WTC11 (cell line): ENCODE results near the gene GLCCI1. TPM values are rescaled to one million over a fixed set of nuclear protein-coding genes. Genes with fewer than 3 reads are reported as not detected.

Source experiments
- ATAC-seq: fragments of 200-7000 bp; cut with Tn5 transposase; 2 replicates; pipeline ENCODE4 v1.10.0; 2021; ENCODE audit warnings: mild to moderate bottlenecking, moderate library complexity
- CTCF ChIA-PET: fragments of 300-600 bp; sonication (Branson Sonifier 250); formaldehyde crosslinking; loops from one replicate; lab custom pipeline; 2021; ENCODE audit warnings: antibody characterized with exemption; lab: Charles Lee
- POLR2A ChIA-PET: fragments of 350-600 bp; sonication (Branson Sonifier 250); formaldehyde crosslinking; loops from one replicate; lab custom pipeline; 2021; ENCODE audit warnings: antibody characterized with exemption; lab: Charles Lee
- DNase-seq: peaks from one replicate; pipeline ENCODE4 v3.0.0; 2021; ENCODE audit warnings: low spot score
- H3K27ac Mint-ChIP-seq: 2 replicates; pipeline ENCODE4 v1.8.0; 2021; ENCODE audit warnings: mixed read lengths
- H3K27me3 Mint-ChIP-seq: 2 replicates; pipeline ENCODE4 v1.8.0; 2021; ENCODE audit warnings: low read depth, mild to moderate bottlenecking, moderate library complexity, mixed read lengths
- H3K36me3 Mint-ChIP-seq: 2 replicates; pipeline ENCODE4 v1.8.0; 2021; ENCODE audit warnings: mixed read lengths
- H3K4me1 Mint-ChIP-seq: 2 replicates; pipeline ENCODE4 v1.8.0; 2022; ENCODE audit warnings: mixed read lengths
- H3K4me3 Mint-ChIP-seq: 2 replicates; pipeline ENCODE4 v1.8.0; 2021; ENCODE audit warnings: mild to moderate bottlenecking, moderate library complexity, mixed read lengths
- H3K9me3 Mint-ChIP-seq: 2 replicates; pipeline ENCODE4 v1.8.0; 2021; ENCODE audit warnings: mixed read lengths
- ELF4 ChIP-seq: sonication (generic); formaldehyde crosslinking; IDR thresholded peaks from 2 replicates; pipeline ENCODE4 v1.8.1; 2022; ENCODE audit warnings: low read depth, mild to moderate bottlenecking, moderate library complexity, missing genetic modification reagents
- ETV6 ChIP-seq: sonication (generic); formaldehyde crosslinking; IDR thresholded peaks from 2 replicates; pipeline ENCODE4 v1.8.1; 2022; ENCODE audit warnings: mild to moderate bottlenecking, missing genetic modification reagents
- IRF2 ChIP-seq: sonication (generic); formaldehyde crosslinking; IDR thresholded peaks from 2 replicates; pipeline ENCODE4 v1.8.0; 2022; ENCODE audit warnings: low read depth, missing genetic modification reagents, borderline replicate concordance
- RORB ChIP-seq: fragments of 250-450 bp; sonication (Bioruptor Pico); IDR thresholded peaks from 2 replicates; pipeline ENCODE4 v1.9.0; 2021; ENCODE audit warnings: mild to moderate bottlenecking
- SOX15 ChIP-seq: fragments of 250-450 bp; sonication (Bioruptor Pico); IDR thresholded peaks from 2 replicates; pipeline ENCODE4 v1.9.0; 2021; ENCODE audit warnings: mild to moderate bottlenecking
- ZBTB43 ChIP-seq: sonication (generic); formaldehyde crosslinking; IDR thresholded peaks from 2 replicates; pipeline ENCODE4 v1.8.1; 2023; ENCODE audit warnings: mild to moderate bottlenecking, missing genetic modification reagents
- ZNF138 ChIP-seq: sonication (generic); formaldehyde crosslinking; conservative IDR thresholded peaks from 2 replicates; pipeline ENCODE4 v1.8.1; 2022; ENCODE audit warnings: mild to moderate bottlenecking, moderate library complexity, missing genetic modification reagents
- ZNF416 ChIP-seq: fragments of 250-450 bp; sonication (Bioruptor Pico); IDR thresholded peaks from 2 replicates; pipeline ENCODE4 v1.9.0; 2021; ENCODE audit warnings: mild to moderate bottlenecking, inconsistent platforms
- total RNA-seq: library from RNA; stranded (reverse); gene quantifications from 3 replicates; pipeline ENCODE4 v1.2.3, GENCODE V29; 2021
- TF ChIP-seq, protein P1 (sequence below): sonication (generic); formaldehyde crosslinking; conservative IDR thresholded peaks from 2 replicates; pipeline ENCODE4 v1.8.1; 2022; ENCODE audit warnings: mild to moderate bottlenecking, missing genetic modification reagents
- TF ChIP-seq, protein P2 (sequence below): sonication (generic); formaldehyde crosslinking; IDR thresholded peaks from 2 replicates; pipeline ENCODE4 v1.8.0; 2022; ENCODE audit warnings: mild to moderate bottlenecking, missing genetic modification reagents
- TF ChIP-seq, protein P3 (sequence below): sonication (generic); formaldehyde crosslinking; IDR thresholded peaks from 2 replicates; pipeline ENCODE4 v1.8.0; 2022; ENCODE audit warnings: mild to moderate bottlenecking, missing genetic modification reagents
- TF ChIP-seq, protein P4 (sequence below): sonication (generic); formaldehyde crosslinking; IDR thresholded peaks from 2 replicates; pipeline ENCODE4 v1.8.1; 2023; ENCODE audit warnings: mild to moderate bottlenecking, moderate library complexity, missing genetic modification reagents
- TF ChIP-seq, protein P5 (sequence below): sonication (generic); formaldehyde crosslinking; IDR thresholded peaks from 2 replicates; pipeline ENCODE4 v1.8.0; 2022; ENCODE audit warnings: missing genetic modification reagents
- TF ChIP-seq, protein P6 (sequence below): sonication (generic); formaldehyde crosslinking; IDR thresholded peaks from 2 replicates; pipeline ENCODE4 v1.8.0; 2022; ENCODE audit warnings: mild to moderate bottlenecking, missing genetic modification reagents
- TF ChIP-seq, protein P7 (sequence below): sonication (generic); formaldehyde crosslinking; IDR thresholded peaks from 2 replicates; pipeline ENCODE4 v1.8.1; 2023; ENCODE audit warnings: mild to moderate bottlenecking, missing genetic modification reagents

Gene GLCCI1
- total RNA-seq, 1 experiment from 2014 or later: 23.8 TPM

DNA sequence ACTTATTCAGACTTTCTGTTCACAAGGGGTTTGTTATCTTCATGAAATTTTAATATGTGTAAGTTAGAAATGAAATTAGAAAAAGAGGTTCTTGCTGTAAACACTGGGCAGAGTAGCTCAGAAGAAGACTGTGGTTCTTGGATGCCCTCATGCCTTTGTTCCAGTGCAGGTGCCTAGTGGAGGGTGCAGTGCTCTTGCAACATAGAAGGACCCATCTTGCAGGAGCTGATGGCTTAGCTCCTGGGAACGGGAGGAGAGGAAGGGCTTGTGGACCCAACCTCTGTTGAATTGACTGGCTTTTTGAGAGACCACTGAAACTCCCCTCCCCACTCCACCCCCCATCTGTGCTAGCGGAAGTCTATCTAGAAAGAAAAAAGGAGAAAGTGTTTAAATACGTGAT, 116.8 kb downstream of the GLCCI1 start (continued):
- TF ChIP-seq, protein P1, sequence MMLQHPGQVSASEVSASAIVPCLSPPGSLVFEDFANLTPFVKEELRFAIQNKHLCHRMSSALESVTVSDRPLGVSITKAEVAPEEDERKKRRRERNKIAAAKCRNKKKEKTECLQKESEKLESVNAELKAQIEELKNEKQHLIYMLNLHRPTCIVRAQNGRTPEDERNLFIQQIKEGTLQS (CRISPR knock-in tag): no peak
- no peak for TF ChIP-seq ZNF138
- TF ChIP-seq, protein P2, sequence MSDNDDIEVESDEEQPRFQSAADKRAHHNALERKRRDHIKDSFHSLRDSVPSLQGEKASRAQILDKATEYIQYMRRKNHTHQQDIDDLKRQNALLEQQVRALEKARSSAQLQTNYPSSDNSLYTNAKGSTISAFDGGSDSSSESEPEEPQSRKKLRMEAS (CRISPR knock-in tag): no peak
- no peak for TF ChIP-seq ETV6
- no peak for TF ChIP-seq IRF2 (CRISPR knock-in tag)
- no peak for TF ChIP-seq SOX15 (CRISPR knock-in tag)
- TF ChIP-seq, protein P3, sequence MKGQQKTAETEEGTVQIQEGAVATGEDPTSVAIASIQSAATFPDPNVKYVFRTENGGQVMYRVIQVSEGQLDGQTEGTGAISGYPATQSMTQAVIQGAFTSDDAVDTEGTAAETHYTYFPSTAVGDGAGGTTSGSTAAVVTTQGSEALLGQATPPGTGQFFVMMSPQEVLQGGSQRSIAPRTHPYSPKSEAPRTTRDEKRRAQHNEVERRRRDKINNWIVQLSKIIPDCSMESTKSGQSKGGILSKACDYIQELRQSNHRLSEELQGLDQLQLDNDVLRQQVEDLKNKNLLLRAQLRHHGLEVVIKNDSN: no peak

DNA sequence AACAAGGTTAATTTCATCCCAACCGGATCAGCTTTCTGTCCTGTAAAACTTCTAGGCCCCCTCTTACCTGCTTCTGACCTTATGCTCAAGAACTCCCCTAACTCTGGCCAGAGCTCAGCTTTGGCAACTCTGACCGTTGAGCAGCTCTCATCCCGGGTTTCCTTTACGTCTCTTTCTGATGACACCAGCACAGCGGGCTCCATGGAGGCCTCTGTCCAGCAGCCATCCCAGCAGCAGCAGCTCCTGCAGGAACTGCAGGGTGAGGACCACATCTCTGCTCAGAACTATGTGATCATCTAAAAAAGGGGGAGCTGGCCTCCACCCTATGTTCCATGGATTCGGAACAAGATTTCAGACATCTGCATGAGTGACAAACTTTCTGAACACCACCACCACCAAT, 117.6 kb downstream of the GLCCI1 start:
- H3K9me3 Mint-ChIP-seq: no peaks in the 10 kb centered on the region
- no peak for DNase-seq
- POLR2A ChIA-PET: interaction anchor here (0.6 to 0.7 kb wide), 2 partner anchors 447 to 641 kb away, joined by 3 to 8 read pairs; no protein-coding TSS in a partner anchor
- no peaks in the 10 kb centered on the region for H3K27me3 Mint-ChIP-seq
- H3K4me3 Mint-ChIP-seq: no peak overlapping the region
- peak; percentile 57; the same call in 1 of the 2 replicates for ATAC-seq
- H3K4me1 Mint-ChIP-seq: peaks cover 26% of the 10 kb centered on the region
- H3K27ac Mint-ChIP-seq: peak overlapping the region; percentile 44; the same call in 1 of the 2 replicates
- CTCF ChIA-PET: interaction anchor here (0.6 to 2.6 kb wide), 6 partner anchors 20 to 1419 kb away, joined by 3 to 9 read pairs (median 6); no protein-coding TSS in a partner anchor
- H3K36me3 Mint-ChIP-seq: peaks cover 3% of the 10 kb centered on the region; the same call in 1 of the 2 replicates
- TF ChIP-seq ZNF416 (no peak), ETV6 (no peak), ZBTB43 (CRISPR knock-in tag) (no peak)
- TF ChIP-seq, protein P4, sequence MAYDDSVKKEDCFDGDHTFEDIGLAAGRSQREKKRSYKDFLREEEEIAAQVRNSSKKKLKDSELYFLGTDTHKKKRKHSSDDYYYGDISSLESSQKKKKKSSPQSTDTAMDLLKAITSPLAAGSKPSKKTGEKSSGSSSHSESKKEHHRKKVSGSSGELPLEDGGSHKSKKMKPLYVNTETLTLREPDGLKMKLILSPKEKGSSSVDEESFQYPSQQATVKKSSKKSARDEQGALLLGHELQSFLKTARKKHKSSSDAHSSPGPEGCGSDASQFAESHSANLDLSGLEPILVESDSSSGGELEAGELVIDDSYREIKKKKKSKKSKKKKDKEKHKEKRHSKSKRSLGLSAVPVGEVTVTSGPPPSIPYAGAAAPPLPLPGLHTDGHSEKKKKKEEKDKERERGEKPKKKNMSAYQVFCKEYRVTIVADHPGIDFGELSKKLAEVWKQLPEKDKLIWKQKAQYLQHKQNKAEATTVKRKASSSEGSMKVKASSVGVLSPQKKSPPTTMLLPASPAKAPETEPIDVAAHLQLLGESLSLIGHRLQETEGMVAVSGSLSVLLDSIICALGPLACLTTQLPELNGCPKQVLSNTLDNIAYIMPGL (CRISPR knock-in tag): no peak
- TF ChIP-seq, protein P5, sequence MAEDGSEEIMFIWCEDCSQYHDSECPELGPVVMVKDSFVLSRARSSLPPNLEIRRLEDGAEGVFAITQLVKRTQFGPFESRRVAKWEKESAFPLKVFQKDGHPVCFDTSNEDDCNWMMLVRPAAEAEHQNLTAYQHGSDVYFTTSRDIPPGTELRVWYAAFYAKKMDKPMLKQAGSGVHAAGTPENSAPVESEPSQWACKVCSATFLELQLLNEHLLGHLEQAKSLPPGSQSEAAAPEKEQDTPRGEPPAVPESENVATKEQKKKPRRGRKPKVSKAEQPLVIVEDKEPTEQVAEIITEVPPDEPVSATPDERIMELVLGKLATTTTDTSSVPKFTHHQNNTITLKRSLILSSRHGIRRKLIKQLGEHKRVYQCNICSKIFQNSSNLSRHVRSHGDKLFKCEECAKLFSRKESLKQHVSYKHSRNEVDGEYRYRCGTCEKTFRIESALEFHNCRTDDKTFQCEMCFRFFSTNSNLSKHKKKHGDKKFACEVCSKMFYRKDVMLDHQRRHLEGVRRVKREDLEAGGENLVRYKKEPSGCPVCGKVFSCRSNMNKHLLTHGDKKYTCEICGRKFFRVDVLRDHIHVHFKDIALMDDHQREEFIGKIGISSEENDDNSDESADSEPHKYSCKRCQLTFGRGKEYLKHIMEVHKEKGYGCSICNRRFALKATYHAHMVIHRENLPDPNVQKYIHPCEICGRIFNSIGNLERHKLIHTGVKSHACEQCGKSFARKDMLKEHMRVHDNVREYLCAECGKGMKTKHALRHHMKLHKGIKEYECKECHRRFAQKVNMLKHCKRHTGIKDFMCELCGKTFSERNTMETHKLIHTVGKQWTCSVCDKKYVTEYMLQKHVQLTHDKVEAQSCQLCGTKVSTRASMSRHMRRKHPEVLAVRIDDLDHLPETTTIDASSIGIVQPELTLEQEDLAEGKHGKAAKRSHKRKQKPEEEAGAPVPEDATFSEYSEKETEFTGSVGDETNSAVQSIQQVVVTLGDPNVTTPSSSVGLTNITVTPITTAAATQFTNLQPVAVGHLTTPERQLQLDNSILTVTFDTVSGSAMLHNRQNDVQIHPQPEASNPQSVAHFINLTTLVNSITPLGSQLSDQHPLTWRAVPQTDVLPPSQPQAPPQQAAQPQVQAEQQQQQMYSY (CRISPR knock-in tag): no peak
- TF ChIP-seq, all 79 proteins: peak for 0

DNA sequence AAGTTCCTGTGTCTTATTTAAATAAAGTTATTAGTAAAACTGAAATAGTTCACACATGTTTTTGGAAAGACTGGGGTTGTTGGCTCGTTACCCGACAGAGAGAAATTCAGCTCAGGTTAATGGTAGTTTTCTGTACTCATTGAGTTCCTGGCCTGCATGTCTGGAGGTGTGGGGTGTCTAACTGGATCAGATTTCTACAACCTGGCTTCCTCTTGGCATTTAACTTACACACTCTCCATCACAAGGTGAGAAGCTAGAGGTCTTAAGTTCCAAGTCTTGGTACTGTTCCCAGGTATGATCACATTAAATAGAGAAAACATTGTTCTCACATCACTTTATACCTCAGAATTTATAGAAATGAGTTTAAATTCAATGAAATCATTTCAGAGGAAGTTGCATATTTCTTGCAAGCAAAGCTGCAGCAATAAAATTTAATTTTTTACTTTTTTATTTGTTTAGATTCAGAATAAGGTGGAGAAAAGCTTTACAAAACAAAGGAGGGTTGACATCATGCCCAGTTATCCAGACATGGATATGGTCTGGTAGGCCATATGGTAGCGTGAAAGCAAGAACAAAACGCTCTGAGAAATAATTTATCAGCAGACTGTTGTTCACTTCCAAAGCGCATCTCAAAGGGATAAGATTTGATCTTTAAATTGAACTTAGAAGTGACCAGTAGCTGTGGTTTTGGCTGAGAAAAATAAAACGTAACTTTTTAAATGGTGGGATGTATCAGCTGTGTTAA, 120.6 kb downstream of the GLCCI1 start:
- no peak overlapping the region for H3K4me3 Mint-ChIP-seq
- ChIA-PET POLR2A (interaction anchor here (0.5 kb wide), 1 partner anchor 45 kb away, joined by 4 read pairs; no protein-coding TSS in a partner anchor), CTCF (no interaction called here)
- H3K27me3 Mint-ChIP-seq: no peaks in the 10 kb centered on the region
- H3K36me3 Mint-ChIP-seq: peaks cover 3% of the 10 kb centered on the region; the same call in 1 of the 2 replicates
- no peak overlapping the region for H3K27ac Mint-ChIP-seq
- DNase-seq (no peak), ATAC-seq (no peak)
- peaks cover 23% of the 10 kb centered on the region for H3K4me1 Mint-ChIP-seq
- no peaks in the 10 kb centered on the region for H3K9me3 Mint-ChIP-seq
- TF ChIP-seq ZNF416 (no peak), RORB (CRISPR knock-in tag) (no peak), ELF4 (CRISPR knock-in tag) (no peak), ZNF138 (no peak)
- TF ChIP-seq, protein P6, sequence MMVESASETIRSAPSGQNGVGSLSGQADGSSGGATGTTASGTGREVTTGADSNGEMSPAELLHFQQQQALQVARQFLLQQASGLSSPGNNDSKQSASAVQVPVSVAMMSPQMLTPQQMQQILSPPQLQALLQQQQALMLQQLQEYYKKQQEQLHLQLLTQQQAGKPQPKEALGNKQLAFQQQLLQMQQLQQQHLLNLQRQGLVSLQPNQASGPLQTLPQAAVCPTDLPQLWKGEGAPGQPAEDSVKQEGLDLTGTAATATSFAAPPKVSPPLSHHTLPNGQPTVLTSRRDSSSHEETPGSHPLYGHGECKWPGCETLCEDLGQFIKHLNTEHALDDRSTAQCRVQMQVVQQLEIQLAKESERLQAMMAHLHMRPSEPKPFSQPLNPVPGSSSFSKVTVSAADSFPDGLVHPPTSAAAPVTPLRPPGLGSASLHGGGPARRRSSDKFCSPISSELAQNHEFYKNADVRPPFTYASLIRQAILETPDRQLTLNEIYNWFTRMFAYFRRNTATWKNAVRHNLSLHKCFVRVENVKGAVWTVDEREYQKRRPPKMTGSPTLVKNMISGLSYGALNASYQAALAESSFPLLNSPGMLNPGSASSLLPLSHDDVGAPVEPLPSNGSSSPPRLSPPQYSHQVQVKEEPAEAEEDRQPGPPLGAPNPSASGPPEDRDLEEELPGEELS: no peak
- TF ChIP-seq, protein P7, sequence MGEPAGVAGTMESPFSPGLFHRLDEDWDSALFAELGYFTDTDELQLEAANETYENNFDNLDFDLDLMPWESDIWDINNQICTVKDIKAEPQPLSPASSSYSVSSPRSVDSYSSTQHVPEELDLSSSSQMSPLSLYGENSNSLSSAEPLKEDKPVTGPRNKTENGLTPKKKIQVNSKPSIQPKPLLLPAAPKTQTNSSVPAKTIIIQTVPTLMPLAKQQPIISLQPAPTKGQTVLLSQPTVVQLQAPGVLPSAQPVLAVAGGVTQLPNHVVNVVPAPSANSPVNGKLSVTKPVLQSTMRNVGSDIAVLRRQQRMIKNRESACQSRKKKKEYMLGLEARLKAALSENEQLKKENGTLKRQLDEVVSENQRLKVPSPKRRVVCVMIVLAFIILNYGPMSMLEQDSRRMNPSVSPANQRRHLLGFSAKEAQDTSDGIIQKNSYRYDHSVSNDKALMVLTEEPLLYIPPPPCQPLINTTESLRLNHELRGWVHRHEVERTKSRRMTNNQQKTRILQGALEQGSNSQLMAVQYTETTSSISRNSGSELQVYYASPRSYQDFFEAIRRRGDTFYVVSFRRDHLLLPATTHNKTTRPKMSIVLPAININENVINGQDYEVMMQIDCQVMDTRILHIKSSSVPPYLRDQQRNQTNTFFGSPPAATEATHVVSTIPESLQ: no peak
- TF ChIP-seq, protein P2 (CRISPR knock-in tag): no peak
- TF ChIP-seq, protein P1 (CRISPR knock-in tag): no peak
